COLO829 (cell line): ENCODE results near the gene TTC33.
A peak's percentile ranks its signal among the peaks of the same experiment; 100 is the strongest.
"Not testable (repeated sequence)": the region's sequence is repeated elsewhere in the genome, so short reads cannot be mapped to it uniquely, and the experiment has no call there.

ENCODE experiments used
- DNase-seq: peaks from one replicate; pipeline ENCODE4 v3.0.0; 2012; ENCODE audit warnings: low spot score

The TTC33 gene

GRCh38 chr5:40755407-40756365, at the start of gene TTC33:
TTC33 (minus strand) TSS chr5:40755961; CDS start chr5:40747018, 8,943 bp downstream.
- DNase-seq = peak; percentile 87

DNA sequence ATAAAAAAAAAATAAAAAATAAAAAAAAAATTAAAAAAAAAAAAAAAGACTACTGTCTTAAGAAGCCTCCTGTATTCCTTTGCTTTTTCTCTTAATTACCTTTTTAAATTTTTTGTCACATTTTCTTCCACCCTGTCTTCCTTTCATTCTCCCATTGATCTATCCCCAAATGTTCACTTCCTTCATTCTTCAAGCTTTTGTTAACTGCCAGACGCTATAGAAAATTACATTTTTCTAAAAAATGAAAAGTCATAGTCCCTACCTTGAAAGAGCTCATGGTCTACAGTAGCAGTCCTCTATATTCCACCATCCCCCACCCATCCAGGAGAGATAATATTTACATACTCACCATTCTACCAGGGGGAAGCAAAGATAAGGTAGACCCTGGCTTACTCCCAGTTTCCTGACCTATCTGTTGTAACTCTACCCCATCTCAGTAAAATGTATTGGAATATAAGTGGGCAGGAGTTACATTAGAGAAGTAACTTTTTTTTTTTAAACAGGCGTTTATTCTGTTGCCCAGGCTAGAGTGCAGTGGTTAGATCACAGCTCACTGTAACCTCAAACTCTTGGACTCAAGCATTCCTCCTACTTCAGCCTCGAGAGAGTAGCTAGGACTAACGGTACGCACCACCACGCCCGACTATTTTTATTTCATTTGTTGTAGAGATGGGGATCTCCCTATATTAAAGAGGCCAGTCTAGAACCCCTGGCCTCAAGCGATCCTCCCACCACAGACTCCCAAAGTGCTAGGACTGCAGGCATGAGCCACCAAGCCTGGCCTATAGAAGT, 46.2 kb upstream of the TTC33 start:
- no peak for DNase-seq

DNA sequence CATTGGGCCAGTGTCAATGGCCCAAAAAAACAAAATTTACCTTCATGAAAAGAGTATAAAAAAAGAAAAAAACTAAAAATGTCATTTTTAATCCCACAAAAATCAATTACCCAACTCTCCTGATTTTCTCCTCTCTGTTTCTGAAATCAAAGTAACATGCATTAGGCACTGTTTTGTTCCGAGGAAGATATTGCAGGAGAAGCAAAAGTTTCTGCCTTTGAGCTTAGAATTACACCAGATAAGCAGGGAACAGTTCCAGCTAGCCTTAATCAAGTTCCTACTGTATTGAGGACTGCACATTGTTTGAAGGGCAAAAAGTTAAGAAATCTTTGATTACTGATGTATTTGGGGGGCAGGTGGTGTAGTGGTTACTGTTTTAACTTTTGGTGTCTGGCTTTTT, 43.5 kb upstream of the TTC33 start:
- DNase-seq = no peak

DNA sequence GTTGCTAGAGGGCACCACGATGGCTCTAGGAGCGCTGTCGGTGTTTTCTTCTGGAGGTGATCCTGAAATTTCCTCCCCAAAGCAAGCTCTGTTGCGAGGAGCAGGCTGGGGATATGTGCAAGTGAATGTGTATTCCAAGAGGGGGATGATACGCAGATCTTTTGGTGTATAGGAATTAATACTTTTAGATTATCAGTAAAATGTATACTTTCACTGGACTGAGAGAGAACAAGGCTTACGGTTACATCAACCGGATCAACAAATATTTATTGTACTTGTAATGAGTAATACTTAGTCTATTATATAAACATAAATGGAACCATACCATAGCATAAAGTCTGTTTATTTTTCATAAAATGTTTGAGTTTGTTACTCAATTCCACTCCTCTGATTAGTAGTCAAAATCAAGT, 43.0 kb upstream of the TTC33 start:
- no peak for DNase-seq

- DNase-seq = peak; percentile 34
Observed at GRCh38 chr5:40798012-40798800, 42.4 kb upstream of the TTC33 start, which contains the start of gene PRKAA1. PRKAA1 (minus strand) TSS chr5:40798374; CDS start chr5:40798189, 185 bp downstream.

DNA sequence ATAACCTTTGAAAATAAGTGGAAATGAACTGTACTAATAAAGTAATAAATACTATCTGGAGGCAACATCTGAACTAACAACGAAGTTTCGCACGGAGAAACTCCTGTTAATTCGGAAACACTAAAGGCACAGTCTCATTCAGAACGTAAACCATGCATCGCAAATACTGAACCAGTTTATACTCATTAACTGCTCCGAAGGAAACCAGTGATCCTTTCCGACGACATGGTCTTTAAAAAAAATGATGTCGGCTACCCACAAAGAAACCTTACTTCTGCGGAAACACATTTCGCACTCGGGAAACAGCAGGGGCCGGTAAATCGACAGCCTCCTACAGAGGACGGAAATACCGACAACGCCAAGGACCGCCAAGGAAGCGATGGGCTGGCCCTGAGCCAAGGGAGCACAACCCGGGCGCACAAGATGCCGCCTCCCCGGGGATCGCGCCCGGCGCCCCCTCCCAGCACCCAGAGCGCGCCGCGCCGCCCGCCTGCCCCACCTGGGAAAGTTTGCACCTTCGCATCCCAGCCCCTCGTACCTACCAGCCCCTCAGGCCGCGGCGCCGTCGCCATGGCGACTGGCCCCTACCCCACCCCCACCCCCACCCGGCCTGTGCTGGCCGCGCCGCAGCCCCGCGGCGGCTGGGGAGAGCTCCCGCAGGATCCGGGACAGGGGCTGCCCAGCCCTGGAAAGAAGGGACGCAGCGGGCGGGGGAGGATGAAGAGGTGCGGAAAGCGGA, 41.7 kb upstream of the TTC33 start:
- DNase-seq = no peak

DNA sequence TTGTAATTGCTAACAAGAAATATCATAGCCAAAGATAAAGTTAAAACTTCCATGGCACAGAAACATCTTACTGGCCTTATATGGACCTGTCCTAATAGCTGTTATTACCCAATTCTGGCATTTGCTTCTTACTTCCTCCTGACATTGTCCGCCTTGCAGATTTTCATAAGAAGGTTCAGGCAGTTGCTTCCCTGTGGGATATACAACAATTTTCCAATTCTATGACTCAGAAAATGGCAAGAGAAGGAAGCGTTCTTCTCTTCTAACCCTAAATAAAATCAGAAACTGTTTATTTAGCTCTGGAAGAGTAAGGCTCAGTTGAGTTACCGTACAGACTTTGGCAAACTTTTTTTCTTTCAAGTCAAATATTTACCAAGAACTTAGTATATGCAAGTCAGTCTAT, 40.7 kb upstream of the TTC33 start:
- no peak for DNase-seq

- not testable (repeated sequence) for DNase-seq
Observed at GRCh38 chr5:40794877-40795276, 39.1 kb upstream of the TTC33 start.

DNA sequence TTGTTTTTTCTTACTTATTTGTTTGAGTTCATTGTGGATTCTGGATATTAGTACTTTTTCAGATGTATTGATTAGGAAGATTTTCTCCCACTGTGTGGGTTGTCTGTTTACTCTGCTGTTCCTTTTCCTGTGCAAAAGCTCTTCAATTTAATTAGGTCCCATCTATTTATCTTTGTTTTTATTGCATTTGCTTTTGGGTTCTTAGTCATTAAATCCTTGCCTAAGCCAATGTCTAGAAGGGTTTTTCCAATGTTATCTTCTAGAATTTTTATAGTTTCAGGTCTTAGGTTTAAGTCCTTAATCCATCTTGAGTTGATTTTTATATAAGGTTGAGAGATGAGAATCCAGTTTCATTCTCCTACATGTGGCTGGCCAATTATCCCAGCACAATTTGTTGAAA, 38.6 kb upstream of the TTC33 start:
- DNase-seq = not testable (repeated sequence)

DNA sequence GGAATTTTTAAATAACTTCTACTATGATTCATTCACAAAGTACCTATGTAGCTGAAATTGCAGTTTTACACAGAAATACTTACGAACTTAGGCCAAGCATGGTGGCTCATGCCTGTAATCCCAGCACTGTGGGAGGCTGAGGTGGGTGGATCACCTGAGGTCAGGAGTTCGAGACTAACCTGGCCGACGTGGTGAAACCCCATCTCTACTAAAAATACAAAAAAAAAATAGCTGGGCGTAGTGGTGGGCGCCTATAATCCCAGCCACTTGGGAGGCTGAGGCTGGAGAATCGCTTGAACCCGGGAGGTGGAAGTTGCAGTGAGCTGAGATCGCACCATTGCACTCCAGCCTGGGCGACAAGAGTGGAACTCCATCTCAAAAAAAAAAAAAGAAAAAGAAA, 36.9 kb upstream of the TTC33 start:
- not testable (repeated sequence) for DNase-seq

- no peak for DNase-seq
Observed at GRCh38 chr5:40791715-40792139, 36.0 kb upstream of the TTC33 start.

DNA sequence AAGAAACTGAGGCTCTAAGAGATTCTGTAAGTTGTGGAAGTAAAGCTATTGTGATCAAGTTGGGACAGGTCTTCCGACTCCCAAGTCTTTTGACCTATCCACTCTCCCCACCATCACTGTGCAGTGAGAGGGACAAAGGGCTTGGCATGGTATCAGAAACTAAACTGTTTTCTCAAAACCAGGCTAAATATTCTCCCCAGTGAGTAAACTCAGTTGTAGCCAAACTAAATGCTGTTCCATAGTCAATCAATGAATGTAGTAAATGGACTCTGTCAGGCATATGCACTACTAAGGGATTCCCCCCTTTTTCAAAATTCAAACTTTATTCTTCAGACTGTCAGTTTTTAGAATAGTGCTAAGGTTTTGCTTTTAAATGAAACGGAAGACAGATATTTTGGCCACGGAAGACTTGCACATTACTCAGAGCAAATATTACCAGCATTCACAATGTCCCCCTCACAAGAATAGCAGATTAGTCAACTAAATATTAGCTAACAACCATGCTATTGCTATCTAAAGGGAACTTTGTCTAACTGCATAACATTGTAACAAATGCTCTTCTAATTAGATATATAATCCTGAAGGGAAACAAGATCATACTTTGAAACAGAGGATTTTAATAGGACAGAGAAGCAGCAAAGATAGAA, 35.3 kb upstream of the TTC33 start:
- DNase-seq = no peak

GRCh38 chr5:40788941-40789340, 33.2 kb upstream of the TTC33 start:
- not testable (repeated sequence) for DNase-seq

DNA sequence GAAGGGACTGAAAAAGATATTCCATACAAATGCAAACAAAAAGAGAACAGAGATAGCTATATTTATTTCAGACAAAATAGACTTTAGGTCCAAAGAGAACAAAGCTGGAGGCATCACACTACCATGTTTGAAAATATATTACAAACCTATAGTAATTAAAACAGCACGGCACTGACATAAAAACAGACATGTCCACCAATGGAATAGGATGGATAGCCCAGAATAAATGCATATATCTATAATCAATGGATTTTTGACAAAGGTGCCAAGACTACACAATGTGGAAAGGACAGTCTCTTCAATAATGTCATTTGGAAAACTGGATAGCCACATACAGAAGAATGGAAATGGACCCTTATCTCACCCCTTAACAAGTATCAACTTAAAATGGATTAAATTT, 32.2 kb upstream of the TTC33 start:
- DNase-seq = no peak

DNA sequence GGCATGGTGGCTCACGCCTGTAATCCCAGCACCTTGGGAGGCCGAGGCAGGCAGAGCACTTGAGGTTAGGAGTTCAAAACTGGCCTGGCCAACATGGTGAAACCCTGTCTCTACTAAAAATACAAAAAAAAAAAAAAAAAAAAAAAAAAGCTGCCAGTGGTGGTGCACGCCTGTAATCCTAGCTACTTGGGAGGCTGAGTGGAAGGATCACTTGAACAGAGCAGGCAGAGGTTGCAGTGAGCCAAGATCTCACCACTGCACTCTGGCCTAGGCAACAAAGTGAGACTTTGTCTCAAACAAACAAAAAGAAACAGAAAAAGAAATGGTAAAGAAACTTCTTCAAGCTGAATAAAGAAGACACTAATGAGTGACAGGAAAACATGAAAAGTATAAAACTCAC, 30.9 kb upstream of the TTC33 start:
- DNase-seq = not testable (repeated sequence)

GRCh38 chr5:40784916-40785315, 29.2 kb upstream of the TTC33 start:
- no peak for DNase-seq

- DNase-seq = no peak
Observed at GRCh38 chr5:40784027-40784653, 28.4 kb upstream of the TTC33 start.

DNA sequence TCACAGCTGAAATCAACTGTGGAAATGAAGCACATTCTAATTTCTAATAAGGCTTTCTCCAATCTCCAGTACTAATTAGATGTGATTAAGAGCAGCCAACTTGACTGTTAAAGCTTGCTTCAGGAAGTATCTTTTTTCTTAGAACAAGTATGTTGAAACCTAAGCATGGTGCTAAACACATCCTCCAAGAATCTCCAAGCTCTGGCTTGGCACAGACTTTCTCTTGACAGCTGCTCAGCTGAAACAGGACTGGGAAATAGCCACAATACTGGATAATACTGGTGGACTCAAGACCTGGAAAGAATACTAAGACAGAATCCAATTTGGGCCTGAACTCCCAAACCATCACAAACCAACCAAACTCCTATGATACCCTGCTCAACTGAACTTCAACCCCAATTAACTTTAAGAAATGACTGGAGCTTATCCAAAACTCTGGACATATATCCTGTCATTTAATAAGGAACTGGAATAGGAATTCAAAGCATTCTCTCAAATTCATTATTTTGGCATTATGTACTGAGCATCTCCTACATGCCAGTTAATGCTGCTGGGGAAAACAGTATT, 26.2 kb upstream of the TTC33 start:
- no peak for DNase-seq

DNA sequence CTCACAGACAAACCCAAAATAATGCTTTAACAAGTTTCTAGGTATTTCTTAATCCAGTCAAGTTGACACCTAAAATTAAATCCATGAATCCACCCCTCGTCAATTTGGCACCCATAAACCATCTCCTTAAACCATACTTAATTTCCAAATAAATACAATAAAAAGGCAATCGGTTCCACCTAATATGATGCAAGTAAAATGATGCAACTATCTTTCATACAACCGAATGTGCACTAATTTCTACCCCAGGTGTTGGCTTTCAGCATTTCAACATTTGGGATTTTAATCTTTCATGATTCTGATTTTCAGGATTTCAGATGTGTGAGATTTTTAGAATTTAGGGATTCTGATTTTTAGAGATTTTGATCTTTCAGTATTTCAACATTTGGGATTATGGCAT, 25.1 kb upstream of the TTC33 start:
- DNase-seq = no peak

- no peak for DNase-seq
Observed at GRCh38 chr5:40780199-40780598, 24.4 kb upstream of the TTC33 start.
